Progenitor cell of endocrine pancreas (in vitro differentiated cells): ENCODE data around the gene CYP3A5. TPM values are rescaled to one million over a fixed set of nuclear protein-coding genes. Genes with fewer than 3 reads are reported as not detected.

Experiments used
- DNase-seq: peaks from one replicate; pipeline ENCODE4 v3.0.0; 2021; ENCODE audit warnings: low spot score; ENCODE audit not compliant: unreplicated experiment
- H3K27ac Mint-ChIP-seq: 2 replicates; pipeline ENCODE4 v1.8.0; 2021; ENCODE audit warnings: mild to moderate bottlenecking, moderate library complexity, mixed read lengths
- H3K27me3 Mint-ChIP-seq: 2 replicates; pipeline ENCODE4 v1.8.0; 2021; ENCODE audit warnings: mixed read lengths
- H3K36me3 Mint-ChIP-seq: 2 replicates; pipeline ENCODE4 v1.8.0; 2022; ENCODE audit warnings: mixed read lengths; ENCODE audit not compliant: insufficient read depth
- H3K4me1 Mint-ChIP-seq: 2 replicates; pipeline ENCODE4 v1.8.0; 2021; ENCODE audit warnings: low read depth, mixed read lengths
- H3K4me3 Mint-ChIP-seq: 2 replicates; pipeline ENCODE4 v1.8.0; 2021; ENCODE audit warnings: low read depth, mild to moderate bottlenecking, moderate library complexity, mixed read lengths
- H3K9me3 Mint-ChIP-seq: 2 replicates; pipeline ENCODE4 v1.8.0; 2021; ENCODE audit warnings: low read depth, mixed read lengths
- total RNA-seq: library from RNA; stranded (reverse); gene quantifications from 2 replicates; pipeline ENCODE4 v1.2.1, GENCODE V29; 2021
- TF ChIP-seq, protein P1 (sequence below): fragments of 200-600 bp; sonication (generic); IDR thresholded peaks from one replicate; pipeline ENCODE4 v1.5.0; 2021; ENCODE audit warnings: antibody characterized with exemption, mild to moderate bottlenecking; ENCODE audit not compliant: unreplicated experiment

Gene CYP3A5
- total RNA-seq, 1 donor from 2014 or later: 4.2 TPM

DNA sequence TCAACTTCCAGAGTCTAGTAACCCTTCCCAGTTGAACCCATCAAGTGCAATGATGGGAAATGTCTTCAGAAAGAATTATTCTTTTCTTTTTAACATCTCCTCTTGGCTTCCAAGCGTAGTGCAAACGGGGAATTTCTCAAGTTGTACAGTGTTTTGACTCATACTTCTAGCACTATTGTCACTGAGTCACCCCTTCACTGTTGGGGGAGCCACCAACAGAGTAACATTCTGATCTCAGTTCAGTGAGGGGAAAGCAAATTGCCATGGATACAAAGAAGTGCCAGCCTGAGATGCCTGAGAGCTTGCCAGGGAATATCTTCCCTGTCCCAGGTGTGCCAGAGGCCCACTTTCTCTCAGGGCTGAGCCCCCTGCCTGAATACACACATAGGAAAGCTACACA lies 31.0 kb downstream of the CYP3A5 start:
- TF ChIP-seq, protein P1, sequence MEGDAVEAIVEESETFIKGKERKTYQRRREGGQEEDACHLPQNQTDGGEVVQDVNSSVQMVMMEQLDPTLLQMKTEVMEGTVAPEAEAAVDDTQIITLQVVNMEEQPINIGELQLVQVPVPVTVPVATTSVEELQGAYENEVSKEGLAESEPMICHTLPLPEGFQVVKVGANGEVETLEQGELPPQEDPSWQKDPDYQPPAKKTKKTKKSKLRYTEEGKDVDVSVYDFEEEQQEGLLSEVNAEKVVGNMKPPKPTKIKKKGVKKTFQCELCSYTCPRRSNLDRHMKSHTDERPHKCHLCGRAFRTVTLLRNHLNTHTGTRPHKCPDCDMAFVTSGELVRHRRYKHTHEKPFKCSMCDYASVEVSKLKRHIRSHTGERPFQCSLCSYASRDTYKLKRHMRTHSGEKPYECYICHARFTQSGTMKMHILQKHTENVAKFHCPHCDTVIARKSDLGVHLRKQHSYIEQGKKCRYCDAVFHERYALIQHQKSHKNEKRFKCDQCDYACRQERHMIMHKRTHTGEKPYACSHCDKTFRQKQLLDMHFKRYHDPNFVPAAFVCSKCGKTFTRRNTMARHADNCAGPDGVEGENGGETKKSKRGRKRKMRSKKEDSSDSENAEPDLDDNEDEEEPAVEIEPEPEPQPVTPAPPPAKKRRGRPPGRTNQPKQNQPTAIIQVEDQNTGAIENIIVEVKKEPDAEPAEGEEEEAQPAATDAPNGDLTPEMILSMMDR: no peak
- H3K36me3 Mint-ChIP-seq: peaks cover 18% of the 10 kb centered on the region

DNA sequence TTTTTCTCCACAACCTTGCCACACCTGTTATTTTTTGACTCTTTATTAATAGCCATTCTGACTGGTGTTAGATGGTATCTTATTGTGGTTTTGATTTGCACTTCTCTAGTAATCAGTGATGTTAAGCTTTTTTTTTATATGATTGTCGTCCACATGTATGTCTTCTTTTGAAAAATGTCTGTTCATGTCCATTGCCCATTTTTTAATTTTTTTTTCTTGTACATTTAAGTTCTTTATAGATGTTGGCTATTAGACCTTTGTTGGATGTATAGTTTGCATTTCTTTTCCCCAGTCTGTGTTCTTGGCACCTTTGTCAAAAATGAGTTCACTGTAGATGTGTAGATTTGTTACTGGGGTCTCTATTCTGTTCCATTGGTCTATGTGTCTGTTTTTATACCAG lies 34.2 kb downstream of the CYP3A5 start:
- TF ChIP-seq, protein P1: no peak
- no peak overlapping the region for H3K27ac Mint-ChIP-seq
- peaks cover 12% of the 10 kb centered on the region for H3K9me3 Mint-ChIP-seq
- no peaks in the 10 kb centered on the region for H3K4me1 Mint-ChIP-seq
- H3K4me3 Mint-ChIP-seq: no peak overlapping the region
- no peak for DNase-seq
- peaks cover 18% of the 10 kb centered on the region for H3K36me3 Mint-ChIP-seq
- H3K27me3 Mint-ChIP-seq: no peaks in the 10 kb centered on the region

More for the DNA sequence above, 31.0 kb downstream of the CYP3A5 start:
- H3K4me1 Mint-ChIP-seq: no peaks in the 10 kb centered on the region
- H3K27me3 Mint-ChIP-seq: no peaks in the 10 kb centered on the region
- DNase-seq: no peak
- peaks cover 15% of the 10 kb centered on the region for H3K9me3 Mint-ChIP-seq
- H3K27ac Mint-ChIP-seq: no peak overlapping the region
- no peak overlapping the region for H3K4me3 Mint-ChIP-seq

DNA sequence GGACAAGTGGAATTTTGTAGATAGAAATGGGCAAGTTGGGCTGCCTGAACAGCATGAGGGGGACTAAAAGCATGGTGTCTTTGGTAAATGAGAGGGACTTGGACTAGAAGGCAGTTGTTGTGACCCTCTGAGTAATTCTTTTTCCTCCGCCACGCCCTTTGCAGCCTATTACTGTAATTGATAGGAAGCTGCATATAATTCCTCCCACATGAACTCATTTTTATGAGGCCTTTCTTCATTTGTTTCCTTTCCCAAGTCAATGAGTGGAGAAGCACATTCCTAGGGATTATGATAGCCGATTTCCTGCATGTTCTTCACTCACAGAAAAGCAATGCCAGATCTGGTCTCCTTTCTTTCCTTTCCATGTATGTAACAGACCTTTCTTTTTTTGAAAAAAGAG lies 35.4 kb downstream of the CYP3A5 start:
- TF ChIP-seq, protein P1: no peak
- no peak overlapping the region for H3K27ac Mint-ChIP-seq
- no peak overlapping the region for H3K4me3 Mint-ChIP-seq
- no peak for DNase-seq
- peaks cover 12% of the 10 kb centered on the region for H3K9me3 Mint-ChIP-seq
- H3K27me3 Mint-ChIP-seq: no peaks in the 10 kb centered on the region
- peaks cover 18% of the 10 kb centered on the region for H3K36me3 Mint-ChIP-seq
- no peaks in the 10 kb centered on the region for H3K4me1 Mint-ChIP-seq

DNA sequence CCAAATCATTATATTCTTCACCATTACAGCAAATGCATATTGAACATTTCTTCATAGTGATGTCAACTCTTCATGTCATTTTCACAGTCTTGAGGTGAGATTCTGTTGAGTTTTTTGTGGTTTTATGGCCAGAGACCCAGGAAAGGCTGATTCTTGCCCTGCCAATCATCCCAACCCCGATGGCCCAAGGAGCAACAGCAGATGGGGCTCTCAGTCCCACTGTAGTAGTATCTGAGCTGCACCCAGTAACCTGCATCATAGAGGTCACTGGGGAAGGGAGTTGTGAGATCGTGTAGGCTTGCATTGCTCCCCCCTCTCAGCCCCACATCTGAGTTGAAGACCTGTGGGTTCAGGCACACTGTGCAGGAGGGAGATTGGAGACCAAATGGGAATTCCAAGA lies 36.3 kb downstream of the CYP3A5 start:
- no peak overlapping the region for H3K27ac Mint-ChIP-seq
- H3K4me1 Mint-ChIP-seq: no peaks in the 10 kb centered on the region
- H3K27me3 Mint-ChIP-seq: no peaks in the 10 kb centered on the region
- H3K9me3 Mint-ChIP-seq: peaks cover 12% of the 10 kb centered on the region
- no peak for DNase-seq
- no peak overlapping the region for H3K4me3 Mint-ChIP-seq
- peaks cover 18% of the 10 kb centered on the region for H3K36me3 Mint-ChIP-seq
- TF ChIP-seq, protein P1: no peak

DNA sequence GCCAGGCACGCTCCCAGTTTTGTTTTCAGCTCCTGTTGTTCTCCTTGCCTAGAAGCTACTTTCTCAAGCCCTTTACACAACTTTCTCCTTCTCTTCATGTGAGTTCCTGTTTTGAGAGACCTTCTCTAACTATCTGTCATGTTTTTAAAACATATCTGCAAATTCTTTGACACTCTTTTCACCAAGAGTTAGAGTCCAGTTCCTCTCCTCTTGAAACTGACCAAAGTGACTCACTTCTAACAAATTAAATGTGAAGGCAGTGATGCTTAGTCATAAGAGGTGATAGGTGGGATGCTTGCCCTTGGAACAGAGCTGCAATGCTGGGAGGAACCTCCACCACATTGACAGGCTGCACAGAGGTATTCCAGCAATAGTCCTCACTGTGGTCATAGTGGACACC lies 37.8 kb downstream of the CYP3A5 start:
- Mint-ChIP-seq H3K36me3 (peaks cover 18% of the 10 kb centered on the region), H3K27me3 (no peaks in the 10 kb centered on the region), H3K27ac (no peak overlapping the region), H3K9me3 (peaks cover 12% of the 10 kb centered on the region), H3K4me1 (no peaks in the 10 kb centered on the region), H3K4me3 (no peak overlapping the region)
- no peak for DNase-seq
- TF ChIP-seq, protein P1: no peak
